Measurements from ENCODE around the gene ADAM22.

GRCh38 chr7:88015309-88015708, 81.3 kb downstream of the ADAM22 start:
- TF ChIP-seq POLR2A (IDR thresholded peaks at IDR 0.05) (no peak), CTCF (IDR thresholded peaks at IDR 0.05) (no peak)
